Activated CD8-positive, alpha-beta memory T cell treated with anti-CD3 and anti-CD28 coated beads for 48 hours (primary cell): Measurements from ENCODE around the gene RAB32.
"Not testable (repeated sequence)": the region's sequence is repeated elsewhere in the genome, so short reads cannot be mapped to it uniquely, and the experiment has no call there.

Experiments
- DNase-seq, 3 experiments: peaks; one replicate each; pipeline ENCODE4 v3.0.0-alpha.2; 2020; ENCODE audit warnings: low read depth in 2 of 3, low spot score in 2 of 3

RAB32 gene

GRCh38 chr6:146543211-146543939, at the start of gene RAB32:
RAB32 (plus strand) TSS chr6:146543833; CDS start chr6:146543872, 39 bp downstream.
- peak in 1 of 3 experiments; percentile 2 for DNase-seq

- DNase-seq = no peak
These were observed 45.3 kb upstream of the RAB32 start for GRCh38 chr6:146498309-146498708.

GRCh38 chr6:146503096-146503495, 40.5 kb upstream of the RAB32 start:
- no peak for DNase-seq

- no peak for DNase-seq
These were observed 28.4 kb upstream of the RAB32 start for GRCh38 chr6:146515212-146515611.

GRCh38 chr6:146526192-146526591, 17.4 kb upstream of the RAB32 start:
- DNase-seq = no peak

- DNase-seq = no peak
These were observed 10.9 kb upstream of the RAB32 start for GRCh38 chr6:146532702-146533101.

GRCh38 chr6:146542881-146543210, 787 bp upstream of the RAB32 start:
- DNase-seq = no peak

- DNase-seq = no peak
These were observed 445 bp downstream of the RAB32 start for GRCh38 chr6:146543940-146544615.

- DNase-seq = no peak
These were observed 1.1 kb downstream of the RAB32 start for GRCh38 chr6:146544616-146545182.

- no peak for DNase-seq
These were observed 1.9 kb downstream of the RAB32 start for GRCh38 chr6:146545581-146545980.

- DNase-seq = no peak
These were observed 2.9 kb downstream of the RAB32 start for GRCh38 chr6:146546443-146547043.

GRCh38 chr6:146547889-146548288, 4.3 kb downstream of the RAB32 start:
- no peak for DNase-seq

- DNase-seq = no peak
These were observed 5.3 kb downstream of the RAB32 start for GRCh38 chr6:146548898-146549374.

- no peak for DNase-seq
These were observed 7.3 kb downstream of the RAB32 start for GRCh38 chr6:146550911-146551310.

- DNase-seq = no peak
These were observed 7.9 kb downstream of the RAB32 start for GRCh38 chr6:146551545-146551944.

GRCh38 chr6:146553377-146554135, 9.9 kb downstream of the RAB32 start:
- no peak for DNase-seq

- DNase-seq = no peak
These were observed 17.0 kb downstream of the RAB32 start for GRCh38 chr6:146560607-146561006.

- not testable (repeated sequence) for DNase-seq
These were observed 23.0 kb downstream of the RAB32 start for GRCh38 chr6:146566661-146567060.

GRCh38 chr6:146568619-146569018, 25.0 kb downstream of the RAB32 start:
- not testable (repeated sequence) for DNase-seq

- DNase-seq = no peak
These were observed 30.6 kb downstream of the RAB32 start for GRCh38 chr6:146574211-146574610.

GRCh38 chr6:146578054-146578453, 34.4 kb downstream of the RAB32 start:
- no peak for DNase-seq
